Neural crest cell (in vitro differentiated cells): Measurements from ENCODE around the gene KCNN1. TPM values are rescaled to one million over a fixed set of nuclear protein-coding genes. Genes with fewer than 3 reads are reported as not detected.

ENCODE experiments used
- DNase-seq: peaks from one replicate; pipeline ENCODE4 v3.0.0; 2021; ENCODE audit warnings: low read depth, mixed read lengths, low spot score
- H3K27ac Mint-ChIP-seq: one replicate; pipeline ENCODE4 v1.8.0; 2021; ENCODE audit warnings: mild to moderate bottlenecking, mixed read lengths; ENCODE audit not compliant: unreplicated experiment
- H3K27me3 Mint-ChIP-seq: 2 replicates; pipeline ENCODE4 v1.8.0; 2021; ENCODE audit warnings: low read depth, mild to moderate bottlenecking, mixed read lengths
- H3K36me3 Mint-ChIP-seq: 2 replicates; pipeline ENCODE4 v1.8.0; 2021; ENCODE audit warnings: low read depth, mild to moderate bottlenecking, mixed read lengths
- H3K4me1 Mint-ChIP-seq: 2 replicates; pipeline ENCODE4 v1.8.0; 2021; ENCODE audit warnings: mixed read lengths
- H3K4me3 Mint-ChIP-seq: one replicate; pipeline ENCODE4 v1.8.0; 2021; ENCODE audit warnings: mild to moderate bottlenecking, mixed read lengths
- H3K9me3 Mint-ChIP-seq: 2 replicates; pipeline ENCODE4 v1.8.0; 2021; ENCODE audit warnings: mixed read lengths
- CTCF ChIP-seq: fragments of 200-600 bp; sonication (generic); conservative IDR thresholded peaks from 2 replicates; pipeline ENCODE4 v1.5.0; 2021; ENCODE audit warnings: antibody characterized with exemption, mild to moderate bottlenecking
- total RNA-seq: library from RNA; stranded (reverse); gene quantifications from 2 replicates; pipeline ENCODE4 v1.2.1, GENCODE V29; 2021

Gene KCNN1
- total RNA-seq, 1 donor from 2014 or later = 6.2 TPM

- no peaks in the 10 kb centered on the region for H3K9me3 Mint-ChIP-seq
These were observed 22.6 kb upstream of the KCNN1 start for GRCh38 chr19:17944301-17944700.

GRCh38 chr19:17946965-17947784, 19.7 kb upstream of the KCNN1 start:
- peaks cover 43% of the 10 kb centered on the region for H3K27me3 Mint-ChIP-seq
- peak; percentile 18 for TF ChIP-seq CTCF
- peaks cover 40% of the 10 kb centered on the region for H3K4me1 Mint-ChIP-seq
- peak; percentile 40 for DNase-seq
- H3K9me3 Mint-ChIP-seq = no peaks in the 10 kb centered on the region
- H3K36me3 Mint-ChIP-seq = no peaks in the 10 kb centered on the region
- H3K27ac Mint-ChIP-seq = peak overlapping the region; percentile 97
- peak overlapping the region; percentile 90 for H3K4me3 Mint-ChIP-seq

More at GRCh38 chr19:17944301-17944700, 22.6 kb upstream of the KCNN1 start:
- TF ChIP-seq CTCF = no peak
- DNase-seq = no peak
- H3K36me3 Mint-ChIP-seq = no peaks in the 10 kb centered on the region
- H3K27ac Mint-ChIP-seq = peak overlapping the region; percentile 78
- H3K4me3 Mint-ChIP-seq = peak overlapping the region; percentile 51
- peaks cover 15% of the 10 kb centered on the region for H3K4me1 Mint-ChIP-seq
- H3K27me3 Mint-ChIP-seq = peaks cover 17% of the 10 kb centered on the region

- H3K9me3 Mint-ChIP-seq = no peaks in the 10 kb centered on the region
- peak; percentile 95 for DNase-seq
- TF ChIP-seq CTCF = no peak
- peaks cover 40% of the 10 kb centered on the region for H3K4me1 Mint-ChIP-seq
- H3K27me3 Mint-ChIP-seq = peaks cover 51% of the 10 kb centered on the region
- no peak overlapping the region for H3K27ac Mint-ChIP-seq
- H3K4me3 Mint-ChIP-seq = peak overlapping the region; percentile 90
- H3K36me3 Mint-ChIP-seq = no peaks in the 10 kb centered on the region
These were observed 18.9 kb upstream of the KCNN1 start for GRCh38 chr19:17947815-17948513.

GRCh38 chr19:17948514-17948900, 18.4 kb upstream of the KCNN1 start:
- H3K4me3 Mint-ChIP-seq = peak overlapping the region; percentile 75
- H3K4me1 Mint-ChIP-seq = peaks cover 43% of the 10 kb centered on the region
- DNase-seq = no peak
- H3K9me3 Mint-ChIP-seq = no peaks in the 10 kb centered on the region
- H3K27me3 Mint-ChIP-seq = peaks cover 56% of the 10 kb centered on the region
- no peak overlapping the region for H3K27ac Mint-ChIP-seq
- no peak for TF ChIP-seq CTCF
- H3K36me3 Mint-ChIP-seq = no peaks in the 10 kb centered on the region

- H3K4me1 Mint-ChIP-seq = peaks cover 48% of the 10 kb centered on the region
- no peaks in the 10 kb centered on the region for H3K9me3 Mint-ChIP-seq
- H3K36me3 Mint-ChIP-seq = no peaks in the 10 kb centered on the region
- peak overlapping the region; percentile 43 for H3K27ac Mint-ChIP-seq
- no peak for TF ChIP-seq CTCF
- DNase-seq = no peak
- H3K4me3 Mint-ChIP-seq = peak overlapping the region; percentile 75
- H3K27me3 Mint-ChIP-seq = peaks cover 63% of the 10 kb centered on the region
These were observed 17.7 kb upstream of the KCNN1 start for GRCh38 chr19:17948931-17949930.
